GM23338 (cell line): ENCODE data around the gene ITGA1. TPM values are rescaled to one million over a fixed set of nuclear protein-coding genes. Genes with fewer than 3 reads are reported as not detected.

ENCODE experiments used
- ATAC-seq: fragments of 200-7000 bp; cut with Tn5 transposase; 3 replicates; pipeline ENCODE4 v1.9.1; 2020
- DNase-seq: peaks from one replicate; pipeline ENCODE4 v3.0.0-alpha.2; 2015; ENCODE audit warnings: low spot score
- H2AFZ ChIP-seq: fragments of 200-600 bp; sonication (generic); 2 replicates; pipeline ENCODE4 v1.8.0; 2016; ENCODE audit warnings: antibody characterized with exemption, mild to moderate bottlenecking, moderate library complexity
- H3F3A ChIP-seq: fragments of 200-600 bp; sonication (generic); replicated peaks from 2 replicates; pipeline ENCODE4 v1.8.0; 2017; ENCODE audit warnings: antibody characterized with exemption, mixed run types, low read depth
- H3K27ac ChIP-seq: fragments of 200-600 bp; sonication (generic); 2 replicates; pipeline ENCODE4 v1.6.1; 2016; ENCODE audit warnings: low read depth
- H3K27me3 ChIP-seq: fragments of 200-600 bp; sonication (generic); 2 replicates; pipeline ENCODE4 v1.8.0; 2016; ENCODE audit warnings: mild to moderate bottlenecking, mixed run types, moderate library complexity; ENCODE audit not compliant: insufficient read depth
- H3K36me3 ChIP-seq: fragments of 200-600 bp; sonication (generic); 2 replicates; pipeline ENCODE4 v1.8.0; 2016; ENCODE audit warnings: mild to moderate bottlenecking; ENCODE audit not compliant: insufficient read depth
- H3K4me1 ChIP-seq: fragments of 200-600 bp; sonication (generic); 2 replicates; pipeline ENCODE4 v1.8.0; 2016; ENCODE audit warnings: mild to moderate bottlenecking, moderate library complexity; ENCODE audit not compliant: insufficient read depth
- H3K4me2 ChIP-seq: fragments of 200-600 bp; sonication (generic); 2 replicates; pipeline ENCODE4 v1.7.1; 2017; ENCODE audit warnings: mixed run types
- H3K4me3 ChIP-seq: fragments of 200-600 bp; sonication (generic); 2 replicates; pipeline ENCODE4 v1.6.1; 2016; ENCODE audit warnings: mixed run types
- H3K79me2 ChIP-seq: fragments of 200-600 bp; sonication (generic); replicated peaks from 2 replicates; pipeline ENCODE4 v1.8.0; 2017; ENCODE audit warnings: mild to moderate bottlenecking; ENCODE audit not compliant: insufficient read depth
- H3K9me2 ChIP-seq: fragments of 200-600 bp; sonication (generic); 2 replicates; pipeline ENCODE4 v1.8.0; 2017; ENCODE audit not compliant: insufficient read depth
- H4K20me1 ChIP-seq: fragments of 200-600 bp; sonication (generic); replicated peaks from 2 replicates; pipeline ENCODE4 v1.8.0; 2017; ENCODE audit warnings: mild to moderate bottlenecking; ENCODE audit not compliant: insufficient read depth
- H3K27ac Mint-ChIP-seq: 2 replicates; pipeline ENCODE4 v1.8.0; 2020; ENCODE audit warnings: inconsistent platforms, mild to moderate bottlenecking, moderate library complexity, mixed read lengths
- H3K27me3 Mint-ChIP-seq: 3 replicates; pipeline ENCODE4 v1.8.0; 2022; ENCODE audit warnings: low read depth, mild to moderate bottlenecking, moderate library complexity, mixed read lengths, inconsistent platforms; ENCODE audit not compliant: insufficient read depth, poor library complexity
- H3K36me3 Mint-ChIP-seq: 3 replicates; pipeline ENCODE4 v1.8.0; 2021; ENCODE audit warnings: low read depth, mild to moderate bottlenecking, inconsistent platforms, moderate library complexity, mixed read lengths
- H3K4me1 Mint-ChIP-seq: 3 replicates; pipeline ENCODE4 v1.8.0; 2020; ENCODE audit warnings: mild to moderate bottlenecking, inconsistent platforms, mixed read lengths
- H3K4me3 Mint-ChIP-seq: 3 replicates; pipeline ENCODE4 v1.8.0; 2021; ENCODE audit warnings: moderate library complexity, mild to moderate bottlenecking, inconsistent platforms, mixed read lengths
- H3K9me3 Mint-ChIP-seq: 3 replicates; pipeline ENCODE4 v1.8.0; 2020; ENCODE audit warnings: moderate library complexity, mild to moderate bottlenecking, inconsistent platforms, mixed read lengths
- CREB1 ChIP-seq: fragments of 250-450 bp; sonication (Bioruptor Pico); IDR thresholded peaks from 2 replicates; pipeline ENCODE4 v1.5.0; 2020; ENCODE audit warnings: low read depth, mild to moderate bottlenecking, moderate library complexity
- EZH2 ChIP-seq: fragments of 200-600 bp; sonication (generic); IDR thresholded peaks from one replicate; pipeline ENCODE4 v1.8.0; 2017; ENCODE audit warnings: antibody characterized with exemption, mild to moderate bottlenecking, low read depth; ENCODE audit not compliant: unreplicated experiment
- EZH2phosphoT487 ChIP-seq: fragments of 200-600 bp; sonication (generic); IDR thresholded peaks from one replicate; pipeline ENCODE4 v1.8.1; 2018; ENCODE audit warnings: antibody characterized with exemption; ENCODE audit not compliant: unreplicated experiment
- JUNB ChIP-seq: IDR thresholded peaks from one replicate; pipeline ENCODE4 v1.6.1; 2016; ENCODE audit warnings: antibody characterized with exemption; ENCODE audit not compliant: unreplicated experiment
- NANOG ChIP-seq: IDR thresholded peaks from 2 replicates; pipeline ENCODE4 v1.6.1; 2016; ENCODE audit warnings: antibody characterized with exemption, borderline replicate concordance
- POLR2AphosphoS5 ChIP-seq: IDR thresholded peaks from 2 replicates; pipeline ENCODE4 v1.6.1; 2016; ENCODE audit warnings: antibody characterized with exemption, low read depth
- STAT1 ChIP-seq: IDR thresholded peaks from one replicate; pipeline ENCODE4 v1.6.1; 2016; ENCODE audit warnings: antibody characterized with exemption; ENCODE audit not compliant: unreplicated experiment
- ZNF114 ChIP-seq: fragments of 250-450 bp; sonication (Bioruptor Pico); IDR thresholded peaks from 2 replicates; pipeline ENCODE4 v1.5.0; 2020; ENCODE audit warnings: mild to moderate bottlenecking, moderate library complexity
- ZNF331 ChIP-seq: fragments of 250-450 bp; sonication (Bioruptor Pico); IDR thresholded peaks from 2 replicates; pipeline ENCODE4 v1.5.0; 2020; ENCODE audit warnings: low read depth, mild to moderate bottlenecking, moderate library complexity
- ZNF462 ChIP-seq: fragments of 250-450 bp; sonication (Bioruptor Pico); IDR thresholded peaks from 2 replicates; pipeline ENCODE4 v1.5.0; 2020; ENCODE audit warnings: mild to moderate bottlenecking, moderate library complexity
- polyA plus RNA-seq: library from polyadenylated mRNA; unstranded; fragments of >200 nt; fragmentation: Nextera tagmentation; extraction: Ambion mirVana; gene quantifications from 2 replicates; pipeline ENCODE4 v1.2.1, GENCODE V29; 2016
- total RNA-seq: library from RNA; depleted of rRNA; stranded (reverse); fragments of >200 nt; shearing (Covaris generic); gene quantifications from 2 replicates; pipeline ENCODE4 v1.2.3, GENCODE V29; 2014
- TF ChIP-seq, protein P1 (sequence below), 2 experiments: fragments of 200-600 bp in 1 of 2; sonication (generic) in 1 of 2; conservative IDR thresholded peaks; 2 replicates each; pipeline versions ENCODE4 v1.5.1 to v1.6.1; 2016 to 2017; ENCODE audit warnings: antibody characterized with exemption in 2 of 2, low read depth in 2 of 2, mild to moderate bottlenecking in 2 of 2, moderate library complexity in 1 of 2
- TF ChIP-seq, protein P2 (sequence below): IDR thresholded peaks from 2 replicates; pipeline ENCODE4 v1.6.1; 2016; ENCODE audit warnings: antibody characterized with exemption

The ITGA1 gene
- total and polyA plus RNA-seq, 2 experiments from 2014 or later, result 1.8 to 4.9 TPM

- no peak for ATAC-seq
Observed at GRCh38 chr5:52777186-52777585, 10.5 kb upstream of the ITGA1 start.

GRCh38 chr5:52778781-52779180 is 8.9 kb upstream of the ITGA1 start:
- H3K27me3 ChIP-seq, result no peaks in the 10 kb centered on the region
- no peak overlapping the region for H2AFZ ChIP-seq
- H3K4me3 Mint-ChIP-seq, result no peak overlapping the region
- no peaks in the 10 kb centered on the region; the same call in 1 of the 2 replicates for H3K9me2 ChIP-seq
- no peaks in the 10 kb centered on the region for H3K36me3 Mint-ChIP-seq
- H3K27ac Mint-ChIP-seq, result no peak overlapping the region
- H3K9me3 Mint-ChIP-seq, result no peaks in the 10 kb centered on the region; the same call in 2 of the 3 replicates
- no peaks in the 10 kb centered on the region for H3K27me3 Mint-ChIP-seq
- DNase-seq (no peak), ATAC-seq (no peak)
- H3K4me2 ChIP-seq, result no peak overlapping the region
- H3K4me3 ChIP-seq, result no peak overlapping the region
- peaks cover 6% of the 10 kb centered on the region; the same call in 1 of the 2 replicates for H3K4me1 ChIP-seq
- H3K27ac ChIP-seq, result no peak overlapping the region
- no peaks in the 10 kb centered on the region for H4K20me1 ChIP-seq
- no peaks in the 10 kb centered on the region for H3K79me2 ChIP-seq
- H3K4me1 Mint-ChIP-seq, result peaks cover 17% of the 10 kb centered on the region
- no peaks in the 10 kb centered on the region for H3F3A ChIP-seq
- no peaks in the 10 kb centered on the region for H3K36me3 ChIP-seq
- TF ChIP-seq EZH2 (no peak), POLR2AphosphoS5 (no peak), ZNF331 (CRISPR knock-in tag) (no peak), JUNB (no peak), ZNF462 (CRISPR knock-in tag) (no peak), NANOG (no peak), ZNF114 (CRISPR knock-in tag) (no peak), EZH2phosphoT487 (no peak), STAT1 (no peak)
- TF ChIP-seq, protein P1, sequence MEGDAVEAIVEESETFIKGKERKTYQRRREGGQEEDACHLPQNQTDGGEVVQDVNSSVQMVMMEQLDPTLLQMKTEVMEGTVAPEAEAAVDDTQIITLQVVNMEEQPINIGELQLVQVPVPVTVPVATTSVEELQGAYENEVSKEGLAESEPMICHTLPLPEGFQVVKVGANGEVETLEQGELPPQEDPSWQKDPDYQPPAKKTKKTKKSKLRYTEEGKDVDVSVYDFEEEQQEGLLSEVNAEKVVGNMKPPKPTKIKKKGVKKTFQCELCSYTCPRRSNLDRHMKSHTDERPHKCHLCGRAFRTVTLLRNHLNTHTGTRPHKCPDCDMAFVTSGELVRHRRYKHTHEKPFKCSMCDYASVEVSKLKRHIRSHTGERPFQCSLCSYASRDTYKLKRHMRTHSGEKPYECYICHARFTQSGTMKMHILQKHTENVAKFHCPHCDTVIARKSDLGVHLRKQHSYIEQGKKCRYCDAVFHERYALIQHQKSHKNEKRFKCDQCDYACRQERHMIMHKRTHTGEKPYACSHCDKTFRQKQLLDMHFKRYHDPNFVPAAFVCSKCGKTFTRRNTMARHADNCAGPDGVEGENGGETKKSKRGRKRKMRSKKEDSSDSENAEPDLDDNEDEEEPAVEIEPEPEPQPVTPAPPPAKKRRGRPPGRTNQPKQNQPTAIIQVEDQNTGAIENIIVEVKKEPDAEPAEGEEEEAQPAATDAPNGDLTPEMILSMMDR (conservative IDR thresholded peaks at IDR 0.05; ENCODE audit: low read depth in 2 of 2), result no peak
- TF ChIP-seq, protein P2, sequence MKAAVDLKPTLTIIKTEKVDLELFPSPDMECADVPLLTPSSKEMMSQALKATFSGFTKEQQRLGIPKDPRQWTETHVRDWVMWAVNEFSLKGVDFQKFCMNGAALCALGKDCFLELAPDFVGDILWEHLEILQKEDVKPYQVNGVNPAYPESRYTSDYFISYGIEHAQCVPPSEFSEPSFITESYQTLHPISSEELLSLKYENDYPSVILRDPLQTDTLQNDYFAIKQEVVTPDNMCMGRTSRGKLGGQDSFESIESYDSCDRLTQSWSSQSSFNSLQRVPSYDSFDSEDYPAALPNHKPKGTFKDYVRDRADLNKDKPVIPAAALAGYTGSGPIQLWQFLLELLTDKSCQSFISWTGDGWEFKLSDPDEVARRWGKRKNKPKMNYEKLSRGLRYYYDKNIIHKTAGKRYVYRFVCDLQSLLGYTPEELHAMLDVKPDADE, result no peak

More at GRCh38 chr5:52777186-52777585, 10.5 kb upstream of the ITGA1 start:
- no peak for DNase-seq
- H2AFZ ChIP-seq, result no peak overlapping the region
- Mint-ChIP-seq H3K9me3 (no peaks in the 10 kb centered on the region; the same call in 2 of the 3 replicates), H3K4me3 (no peak overlapping the region), H3K27ac (no peak overlapping the region), H3K36me3 (no peaks in the 10 kb centered on the region), H3K4me1 (peaks cover 17% of the 10 kb centered on the region), H3K27me3 (no peaks in the 10 kb centered on the region)
- TF ChIP-seq NANOG, result no peak
- no peak for TF ChIP-seq CREB1
- H3K36me3 ChIP-seq, result no peaks in the 10 kb centered on the region
- no peaks in the 10 kb centered on the region for H3F3A ChIP-seq
- H3K27ac ChIP-seq, result no peak overlapping the region
- peaks cover 9% of the 10 kb centered on the region; the same call in 1 of the 2 replicates for H3K4me1 ChIP-seq
- no peaks in the 10 kb centered on the region; the same call in 1 of the 2 replicates for H3K9me2 ChIP-seq
- H4K20me1 ChIP-seq, result no peaks in the 10 kb centered on the region
- H3K4me2 ChIP-seq, result no peak overlapping the region
- H3K4me3 ChIP-seq, result no peak overlapping the region
- H3K27me3 ChIP-seq, result no peaks in the 10 kb centered on the region
- H3K79me2 ChIP-seq, result no peaks in the 10 kb centered on the region
